HG02870 (cell line): ENCODE measurements around the gene ST3GAL5.

Source experiments
- ATAC-seq: cut with Tn5 transposase; IDR thresholded peaks from one replicate; pipeline ENCODE4 v1.9.1; 2021; ENCODE audit warnings: mild to moderate bottlenecking, moderate library complexity; ENCODE audit not compliant: unreplicated experiment

Gene ST3GAL5

DNA sequence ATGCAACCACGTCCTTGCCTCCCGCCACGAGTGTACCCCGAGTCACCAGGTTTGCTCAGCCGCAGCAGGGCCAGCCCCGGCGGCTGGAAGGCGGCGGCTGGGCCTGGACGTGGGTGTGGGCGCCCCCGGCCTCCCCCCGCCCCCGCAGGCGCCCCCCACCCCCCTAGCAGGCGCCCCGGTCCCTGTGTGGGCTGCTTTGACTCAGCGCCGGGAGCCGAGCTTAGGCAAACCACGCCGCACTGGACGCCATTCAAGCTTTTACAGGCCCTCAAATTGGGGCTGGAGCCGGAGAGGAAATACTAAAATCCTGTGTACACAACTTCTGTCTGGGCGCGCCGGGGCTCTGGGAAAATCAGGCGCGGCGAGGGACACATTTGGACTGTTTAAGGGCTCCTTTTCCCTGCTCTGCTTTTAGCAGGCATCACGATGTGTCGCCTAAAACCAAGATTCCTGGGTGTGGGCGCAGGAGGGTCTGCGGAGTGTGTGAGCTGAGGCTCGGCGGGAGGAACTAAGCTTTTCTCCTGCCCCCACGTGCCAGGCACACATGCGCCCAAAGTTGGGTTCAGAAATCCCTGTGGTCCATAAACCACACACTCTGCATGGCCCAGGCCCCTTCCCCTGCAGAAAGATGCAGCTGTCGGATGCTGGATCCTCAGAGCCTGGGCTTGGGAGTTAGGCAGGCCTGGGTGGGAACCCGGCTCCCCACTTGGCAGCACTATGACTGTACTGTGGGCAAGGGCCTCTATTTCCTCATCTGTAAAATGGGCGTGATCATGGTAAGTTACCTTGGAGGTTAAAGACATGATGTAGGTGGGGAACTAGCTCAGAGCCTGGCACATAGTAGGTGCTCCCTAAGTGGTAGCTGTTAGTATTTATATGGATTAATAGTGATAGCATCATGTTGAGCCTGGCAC lies 77.4 kb downstream of the ST3GAL5 start:
- no peak for ATAC-seq

DNA sequence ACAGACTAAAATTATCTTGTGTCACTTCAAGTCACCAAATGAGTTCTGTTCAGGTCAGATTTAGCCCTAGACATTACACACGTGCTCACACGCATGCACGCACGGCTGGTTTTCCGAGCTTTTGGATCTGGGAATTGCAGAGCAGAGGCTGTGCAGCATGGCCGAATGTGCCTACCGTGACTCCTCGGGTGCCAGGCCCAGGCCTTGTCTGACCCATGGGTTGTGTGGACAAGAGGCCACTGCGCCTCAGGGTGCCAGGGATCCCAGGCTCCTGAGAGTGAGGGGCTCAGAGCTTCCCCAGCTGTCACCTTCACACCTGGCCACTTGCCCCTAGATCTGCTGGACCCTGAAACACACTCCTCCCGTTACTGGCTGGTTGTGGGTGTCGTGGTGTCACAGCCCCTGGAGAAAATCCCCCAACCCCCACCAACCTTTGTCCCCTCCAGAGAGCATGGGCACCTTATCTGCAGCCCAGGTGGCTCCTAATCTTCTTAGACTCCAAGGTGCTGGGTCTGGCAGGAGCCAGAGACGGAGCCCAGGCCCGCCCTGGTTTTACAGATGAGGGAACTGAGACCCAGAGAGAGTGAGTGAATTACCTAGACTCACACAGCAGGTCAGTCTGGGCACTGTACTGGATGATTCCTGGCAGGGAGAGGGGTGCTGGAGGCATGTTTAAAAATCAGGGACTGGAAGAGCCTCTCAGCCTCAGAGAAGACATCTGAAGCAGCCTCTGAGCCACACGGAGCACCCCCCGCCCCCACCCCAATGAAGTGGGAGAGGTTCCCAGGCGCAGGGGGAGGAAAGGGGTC lies 78.2 kb downstream of the ST3GAL5 start:
- ATAC-seq: no peak

DNA sequence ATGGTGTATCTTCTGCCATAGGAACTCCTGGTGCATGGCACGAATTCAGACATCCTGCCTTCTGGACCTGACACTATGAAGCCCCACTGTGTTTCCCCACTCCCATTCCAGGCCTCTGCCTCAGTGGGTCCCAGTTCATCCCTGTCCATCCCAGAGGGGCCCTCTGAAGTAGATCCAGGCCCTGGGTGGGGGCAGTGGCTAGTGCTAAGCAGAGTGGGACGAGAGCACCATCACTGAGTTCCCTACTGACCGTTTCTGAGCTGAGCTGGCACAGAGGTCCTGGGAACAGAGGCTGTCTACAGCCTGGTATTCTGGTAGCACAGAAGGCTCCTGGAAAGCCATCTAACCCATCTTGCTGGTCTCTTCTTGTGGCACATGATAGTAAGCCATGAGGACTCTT lies 81.0 kb downstream of the ST3GAL5 start:
- ATAC-seq: no peak

DNA sequence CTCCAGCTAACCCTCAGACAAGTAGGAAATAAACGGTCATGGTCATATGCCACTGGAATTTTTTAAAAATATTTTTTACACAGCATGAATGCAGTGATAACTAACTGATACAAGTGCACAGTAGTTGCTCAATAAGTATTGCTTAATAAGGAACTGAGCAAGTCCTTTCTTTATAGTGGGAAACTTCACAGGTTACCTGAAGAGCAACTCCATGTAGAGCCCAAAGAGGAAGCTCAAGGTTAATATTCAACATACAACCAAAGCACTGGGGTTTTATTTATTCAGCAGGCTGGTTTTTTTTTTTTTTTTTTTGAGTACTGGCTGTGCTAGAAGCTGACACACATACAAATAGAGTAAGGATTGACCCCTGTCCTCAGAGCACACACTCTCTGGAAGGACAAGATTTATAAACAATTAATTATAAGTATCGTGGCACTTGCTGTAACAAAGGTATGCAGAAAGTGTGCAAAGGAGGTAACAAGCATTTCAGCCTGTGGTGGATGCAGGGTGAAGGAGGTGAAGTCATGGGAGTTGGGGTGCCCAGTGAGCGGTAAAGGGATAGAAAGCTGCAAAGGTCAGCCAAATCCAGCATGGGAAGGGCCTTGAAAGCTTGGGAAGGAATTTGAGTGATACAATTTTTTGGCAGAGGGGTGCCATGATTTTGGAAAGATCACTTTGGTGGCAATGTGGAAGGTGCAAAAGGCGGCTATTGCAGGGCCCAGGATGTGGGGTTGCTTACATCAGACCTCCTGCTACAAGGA lies 82.3 kb downstream of the ST3GAL5 start:
- no peak for ATAC-seq

DNA sequence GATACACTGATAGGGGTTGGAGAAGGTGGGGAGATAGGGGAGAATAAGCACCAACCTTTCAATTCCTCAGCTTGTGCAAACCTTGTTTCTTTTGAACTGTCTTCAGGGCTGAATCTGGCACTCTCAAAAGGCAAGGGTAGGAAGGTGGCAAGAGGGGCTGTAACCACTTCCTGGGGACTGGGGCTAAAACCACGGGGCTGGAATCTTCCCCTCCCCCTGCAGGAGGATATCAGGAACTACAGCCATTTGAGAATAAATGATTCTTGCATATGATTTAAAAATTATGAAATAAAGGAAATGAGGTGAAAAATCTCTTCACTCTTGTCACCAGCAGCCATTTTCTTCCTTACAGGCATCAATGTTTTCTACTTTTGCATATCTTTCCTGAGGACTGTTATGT lies 84.2 kb downstream of the ST3GAL5 start:
- ATAC-seq: no peak

DNA sequence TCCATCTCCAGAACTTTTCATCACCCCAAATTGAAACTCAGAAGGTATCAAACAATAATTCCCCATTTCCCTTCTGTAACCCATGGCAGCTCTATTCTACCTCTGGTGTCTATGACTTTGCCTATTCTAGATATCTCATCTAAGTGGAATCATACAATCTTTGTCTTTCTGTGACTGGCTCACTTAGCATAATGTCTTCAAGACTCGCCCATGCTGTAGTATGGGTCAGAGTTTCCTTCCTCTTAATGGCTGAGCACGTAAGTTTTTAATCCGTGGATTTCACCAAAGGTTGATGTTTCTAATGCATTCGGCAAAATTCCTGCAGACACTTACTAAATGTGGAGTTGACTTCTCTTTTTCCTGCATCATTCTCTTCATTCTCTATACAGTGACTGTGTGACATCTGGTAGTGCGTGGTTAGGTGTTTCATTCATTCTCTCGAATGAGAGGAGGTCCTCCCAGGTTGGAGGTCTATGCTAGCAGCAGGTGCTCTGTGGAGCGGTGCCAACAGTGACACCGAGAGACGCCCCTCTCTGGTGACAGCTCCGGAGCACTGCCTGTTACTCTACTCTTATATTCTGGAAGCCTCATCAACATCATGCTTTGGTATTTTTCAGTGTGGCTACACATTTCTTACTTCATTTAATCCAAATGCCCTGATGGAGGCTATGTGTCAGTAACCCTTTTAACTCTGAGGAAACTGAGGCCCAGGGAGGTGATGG lies 84.9 kb downstream of the ST3GAL5 start:
- ATAC-seq: no peak

DNA sequence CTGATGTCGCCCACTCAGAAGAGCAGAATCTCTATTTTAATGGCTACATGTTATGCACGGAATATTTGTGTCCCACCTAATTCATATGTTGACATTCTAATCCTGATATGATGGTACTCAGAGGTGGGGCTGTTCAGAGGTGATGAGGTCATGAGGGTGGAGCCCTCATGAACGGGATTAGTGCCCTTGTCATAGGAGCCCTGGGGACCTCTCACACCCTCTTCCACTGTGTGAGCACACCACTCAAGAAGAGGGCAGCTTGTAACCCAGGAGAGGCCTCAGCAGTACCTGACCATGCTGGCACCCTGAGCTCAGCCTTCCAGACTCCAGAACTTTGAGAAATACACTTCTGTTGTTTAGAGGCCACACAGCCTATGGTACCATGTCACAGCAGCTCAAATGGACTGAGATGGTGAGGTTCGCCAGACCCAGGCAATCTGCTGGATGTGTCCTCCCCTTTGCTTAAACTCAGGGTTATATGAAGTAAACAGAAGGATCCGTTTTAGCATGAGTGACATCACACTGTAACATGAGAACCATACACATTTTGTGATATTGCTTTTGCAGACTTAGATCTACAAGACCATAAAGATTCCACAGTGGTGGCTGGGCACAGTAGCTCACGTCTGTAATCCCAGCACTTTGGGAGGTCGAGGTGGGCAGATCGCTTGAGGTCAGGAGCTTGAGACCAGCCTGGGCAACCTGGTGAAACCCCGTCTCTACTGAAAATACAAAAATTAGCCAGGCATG lies 86.3 kb downstream of the ST3GAL5 start:
- no peak for ATAC-seq

DNA sequence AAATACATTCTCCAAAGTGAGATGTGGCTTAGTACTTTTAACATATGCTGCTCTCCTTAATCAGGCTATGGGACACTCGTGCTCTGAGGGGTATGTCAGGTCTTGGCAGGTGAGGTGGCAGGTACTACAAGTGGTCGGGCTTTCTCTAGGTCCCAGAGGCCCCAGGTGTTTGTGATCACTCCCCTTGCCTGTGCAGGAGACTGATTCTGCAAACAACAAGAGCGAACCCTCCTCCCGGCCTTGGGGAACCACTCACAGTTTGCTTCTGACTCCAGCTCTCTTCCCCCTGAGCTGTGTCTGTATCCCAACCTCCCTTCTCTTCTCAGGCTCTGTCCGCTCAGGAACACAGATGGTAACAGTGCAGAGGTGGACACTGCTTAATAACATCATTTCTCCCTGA lies 86.9 kb downstream of the ST3GAL5 start:
- no peak for ATAC-seq

DNA sequence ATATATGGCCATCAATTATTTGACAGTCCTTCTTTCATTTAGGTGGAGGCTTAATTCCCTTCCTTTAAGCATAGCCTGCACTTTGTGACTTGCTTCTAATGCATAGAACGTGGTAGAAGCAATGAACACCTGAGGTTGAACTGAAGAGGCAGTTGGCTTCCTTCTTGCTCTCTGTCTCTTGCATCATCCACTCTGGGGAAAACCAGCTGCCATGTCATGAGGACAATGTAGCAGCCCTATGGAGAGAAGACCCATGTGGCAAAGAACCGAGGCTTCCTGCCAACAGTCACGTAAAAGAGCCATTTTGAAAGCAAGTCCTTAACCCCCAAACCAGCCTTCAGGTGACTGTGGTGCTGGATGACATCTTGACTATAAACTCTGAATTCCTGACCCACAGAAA lies 88.2 kb downstream of the ST3GAL5 start:
- ATAC-seq: no peak

DNA sequence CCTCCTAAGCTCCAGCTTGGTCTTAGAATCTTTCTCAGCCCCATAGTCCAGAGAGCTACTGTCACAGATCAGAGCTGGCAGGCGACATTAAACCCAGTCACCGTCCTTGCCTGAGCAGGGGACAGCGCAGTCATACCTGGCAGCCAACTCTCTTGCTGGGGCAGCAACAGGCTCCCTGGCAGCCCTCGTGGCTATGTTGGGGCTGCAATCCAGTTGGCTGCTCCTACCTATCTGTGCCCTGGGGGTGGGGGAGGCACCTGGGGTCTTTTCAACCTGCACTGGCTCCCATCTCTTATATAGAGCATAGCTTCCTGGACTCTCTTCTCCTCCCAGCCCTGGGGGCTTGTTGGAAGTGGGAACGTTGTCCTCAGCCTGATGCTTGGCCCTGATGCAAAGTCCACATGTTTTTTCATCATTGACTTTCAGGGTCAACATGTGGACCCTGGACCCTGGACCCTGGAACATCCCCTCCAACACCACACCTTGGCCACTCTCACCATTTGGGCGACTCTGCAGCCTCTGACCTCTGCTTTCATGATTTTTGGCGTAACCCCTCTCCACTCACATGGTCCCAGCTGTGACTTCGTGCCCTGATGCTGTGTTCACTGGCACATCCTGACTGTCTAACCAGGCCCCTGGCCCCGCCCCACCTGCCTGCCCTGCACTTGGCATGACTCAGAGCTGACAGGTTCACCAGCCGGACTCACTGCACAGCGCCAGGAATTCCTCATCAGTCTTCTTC lies 89.4 kb downstream of the ST3GAL5 start:
- ATAC-seq: no peak

DNA sequence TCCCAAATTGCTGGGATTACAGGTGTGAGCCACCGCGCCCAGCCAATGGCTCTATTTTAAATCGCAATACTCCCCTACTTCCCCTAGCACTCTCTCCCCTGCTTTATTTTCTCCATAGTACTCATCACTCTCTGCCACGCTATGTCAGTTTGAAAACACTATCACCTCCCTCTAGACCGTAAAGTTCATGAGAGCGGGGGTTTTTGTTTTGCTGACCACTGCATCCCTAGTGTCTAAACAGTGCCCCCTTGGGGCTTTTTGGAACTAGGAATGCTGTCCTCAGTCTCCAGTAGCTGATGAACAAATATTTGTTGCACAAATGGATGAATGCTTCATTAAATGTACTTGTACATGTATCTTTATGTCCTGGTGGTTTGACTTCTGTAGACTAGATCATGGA lies 90.9 kb downstream of the ST3GAL5 start:
- ATAC-seq: no peak

DNA sequence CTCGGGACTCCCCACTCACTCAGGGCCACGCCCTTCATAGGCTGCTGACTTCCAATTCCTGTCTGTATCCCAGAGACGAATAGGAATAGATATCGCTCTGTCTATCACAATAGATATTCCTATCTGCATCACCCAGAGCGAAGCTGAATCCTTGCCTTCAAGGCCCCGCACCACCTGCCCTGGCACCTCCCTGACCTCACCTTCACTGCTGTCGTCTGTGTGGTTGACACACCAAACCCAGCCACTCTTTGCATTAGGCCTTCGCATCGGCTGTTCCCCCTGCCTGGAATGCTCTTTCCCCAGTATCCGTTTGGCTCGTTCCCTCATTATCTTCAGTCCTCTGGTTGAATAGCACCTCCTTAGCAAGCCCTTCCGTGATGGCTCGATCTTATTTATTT lies 91.5 kb downstream of the ST3GAL5 start:
- ATAC-seq: no peak

DNA sequence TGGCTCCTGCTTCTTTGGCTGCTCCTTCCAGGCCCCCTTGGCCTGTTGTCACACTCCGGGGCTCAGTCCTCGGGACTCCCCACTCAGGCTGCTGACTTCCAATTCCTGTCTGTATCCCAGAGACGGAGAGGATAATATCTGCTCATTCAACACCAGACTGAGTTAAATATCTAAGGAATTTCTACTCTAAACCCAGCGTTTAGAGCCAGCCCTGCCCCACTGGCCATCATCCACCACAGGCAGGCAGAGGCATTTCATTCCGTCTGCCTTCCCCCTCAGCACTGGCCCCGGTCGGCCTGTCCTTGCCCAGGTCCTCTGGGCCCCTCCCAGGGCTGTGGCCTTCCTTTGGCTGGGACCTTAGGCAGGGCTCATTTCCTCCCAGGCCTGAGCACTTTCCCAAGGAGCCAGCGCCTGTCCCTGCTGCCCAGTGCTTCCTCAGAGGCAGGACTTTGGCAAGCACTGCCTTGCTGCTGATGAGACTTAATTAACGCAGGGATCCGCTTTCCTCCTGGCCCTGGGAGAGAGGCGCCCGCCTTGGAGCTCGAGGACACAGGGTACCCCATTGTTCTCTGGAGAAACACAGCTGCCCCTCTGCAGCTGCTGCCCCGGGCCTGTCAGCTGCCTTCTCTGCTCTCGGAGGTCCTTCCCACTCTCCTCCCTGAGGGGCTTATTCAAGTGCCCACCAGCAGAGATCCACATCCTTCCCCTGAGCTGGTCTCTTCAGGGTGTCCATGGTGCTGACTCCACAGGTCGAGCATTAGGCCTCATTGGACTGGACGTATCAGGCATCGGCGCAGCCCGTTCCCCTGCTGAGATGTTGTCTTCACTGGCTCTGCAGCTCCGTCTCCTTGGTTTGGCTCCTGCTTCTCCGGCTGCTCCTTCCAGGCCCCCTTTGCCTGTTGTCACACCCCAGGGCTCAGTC lies 92.2 kb downstream of the ST3GAL5 start:
- no peak for ATAC-seq

DNA sequence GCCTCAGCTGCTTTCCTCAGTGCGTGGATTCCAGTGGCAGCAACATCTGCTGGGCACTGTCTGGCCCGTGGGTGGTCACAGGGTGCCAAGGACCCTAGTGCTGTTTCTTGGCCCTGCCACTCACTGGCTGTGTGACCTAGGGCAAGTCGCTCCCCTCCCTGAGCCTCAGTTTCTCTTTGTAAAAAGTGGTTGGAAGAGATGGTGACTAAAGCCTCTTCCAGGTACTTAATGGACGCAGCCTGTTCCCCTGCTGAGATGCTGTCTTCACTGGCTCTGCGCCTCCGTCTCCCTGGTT lies 92.8 kb downstream of the ST3GAL5 start:
- no peak for ATAC-seq

DNA sequence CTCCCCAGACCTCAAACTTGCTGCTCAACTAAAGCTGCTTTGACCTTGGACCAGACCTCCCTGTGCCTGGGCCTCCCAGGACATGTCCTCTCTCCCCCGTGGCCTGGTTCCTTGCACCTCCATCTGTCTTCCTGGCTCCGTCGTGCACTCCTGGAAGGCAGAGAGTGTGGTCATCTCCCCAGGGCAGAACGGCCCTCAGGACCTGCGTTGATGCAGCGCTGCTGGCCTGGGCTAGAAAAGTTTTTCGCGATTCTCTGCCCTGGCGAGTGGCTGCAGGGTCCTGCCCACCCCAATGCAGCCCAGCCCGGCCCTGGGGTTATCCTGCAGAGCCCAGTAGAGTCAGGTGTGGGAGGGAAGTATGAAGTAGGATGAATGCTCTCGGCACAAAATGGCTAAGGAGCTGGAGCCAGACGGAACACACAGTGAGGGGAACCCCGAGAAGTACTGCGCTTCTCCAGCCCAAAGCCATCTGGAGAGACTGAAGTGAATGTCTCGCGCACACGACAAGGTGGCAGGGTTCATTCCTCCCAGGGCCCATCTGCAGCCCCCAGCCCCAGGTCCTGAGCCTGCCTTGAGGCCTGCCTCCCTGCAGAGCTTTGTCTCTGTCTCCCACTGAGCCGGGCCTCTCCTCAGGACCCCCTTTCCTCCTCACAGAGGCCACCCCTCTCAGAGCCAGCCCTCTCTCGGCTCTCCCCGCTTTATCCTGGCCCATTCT lies 93.3 kb downstream of the ST3GAL5 start:
- ATAC-seq: no peak

DNA sequence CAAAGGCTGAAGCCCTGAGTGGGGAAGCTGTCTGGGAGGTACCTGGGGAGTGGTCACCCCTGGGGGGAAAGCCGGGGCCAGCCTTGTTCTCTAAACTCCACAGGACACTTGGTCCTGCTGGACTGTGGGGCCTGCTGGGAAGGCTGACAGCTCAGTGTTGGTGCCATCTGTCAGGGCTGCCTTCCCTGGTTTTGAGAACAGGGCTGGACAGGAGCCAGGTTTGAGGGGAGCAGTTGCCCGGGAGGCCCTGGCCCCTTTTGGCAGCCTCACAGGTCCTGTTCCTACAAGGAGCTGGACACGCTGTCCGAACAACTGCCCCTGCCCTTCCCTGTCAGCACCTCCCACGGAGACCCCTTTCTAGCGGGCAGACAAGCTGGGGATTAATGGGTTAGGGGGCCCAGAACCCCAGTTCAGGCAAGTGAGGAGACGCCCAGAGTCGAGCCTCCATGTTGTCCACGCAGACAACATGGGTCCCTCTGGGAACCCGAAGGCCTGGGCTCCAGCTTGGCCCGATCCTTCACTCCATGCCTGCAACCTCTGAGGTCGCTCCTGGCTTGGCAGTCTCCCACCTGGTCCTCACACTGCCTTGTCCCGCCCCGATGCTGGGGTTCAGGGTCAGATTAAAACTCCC lies 94.2 kb downstream of the ST3GAL5 start:
- ATAC-seq: no peak

DNA sequence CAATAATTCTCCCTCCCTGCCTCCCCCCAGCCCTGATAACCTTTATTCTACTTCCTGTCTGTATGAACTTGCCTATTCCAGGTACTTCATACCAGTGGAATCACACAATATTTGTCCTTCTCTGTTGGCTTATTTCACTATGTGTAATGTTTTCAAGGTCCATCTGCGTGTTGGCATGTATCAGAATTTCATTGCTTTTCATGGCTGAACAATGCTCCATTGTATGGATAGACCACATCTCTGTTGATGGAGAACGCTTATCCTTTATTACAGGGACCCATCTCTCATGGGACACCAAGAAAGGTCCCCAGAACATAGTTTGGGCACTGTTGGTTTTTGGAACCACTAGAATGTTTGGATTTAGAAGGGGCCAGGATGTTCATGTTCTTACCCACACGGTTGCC lies 94.8 kb downstream of the ST3GAL5 start:
- no peak for ATAC-seq
